ENCODE results near the gene GGTA1. TPM values are rescaled to one million over a fixed set of nuclear protein-coding genes. Genes with fewer than 3 reads are reported as not detected.
"Not testable (repeated sequence)": the region's sequence is repeated elsewhere in the genome, so short reads cannot be mapped to it uniquely, and the experiment has no call there.

The GGTA1 gene
- total and polyA plus RNA-seq, 2 donors, result 7.9 to 9.7 TPM

- WGBS, result 85% methylated on average over 1 of the region's 1 CpG
- H3K9me3 ChIP-seq (ENCODE audit: control insufficient read depth in 2 of 2, insufficient read depth in 1 of 2, low read length in 1 of 2), result no peaks in the 10 kb centered on the region
- H3K27ac ChIP-seq (ENCODE audit: low read depth in 1 of 2, low read length in 1 of 2), result no peak overlapping the region
- DNase-seq (ENCODE audit: low read depth in 6 of 9, low spot score in 9 of 9), result no peak
- no peak overlapping the region for H3K4me3 ChIP-seq (ENCODE audit: low read length in 2 of 2)
- H3K36me3 ChIP-seq (ENCODE audit: control insufficient read depth in 2 of 2, insufficient read depth in 2 of 2, low read length in 1 of 2), result no peaks in the 10 kb centered on the region
- peaks cover 6 to 9% of the 10 kb centered on the region in 2 donors for H3K27me3 ChIP-seq (ENCODE audit: control insufficient read depth in 2 of 2, insufficient read depth in 1 of 2, low read length in 1 of 2)
- no peaks in the 10 kb centered on the region for H3K4me1 ChIP-seq (ENCODE audit: control insufficient read depth in 2 of 2, insufficient read depth in 2 of 2, low read length in 2 of 2)
Measured at GRCh38 chr9:121441165-121441564, 58.5 kb downstream of the GGTA1 start.

GRCh38 chr9:121439711-121440664 lies 59.7 kb downstream of the GGTA1 start:
- no peak for DNase-seq (ENCODE audit: low read depth in 6 of 9, low spot score in 9 of 9)
- Histone ChIP-seq H3K27ac (ENCODE audit: low read depth in 1 of 2, low read length in 1 of 2) (no peak overlapping the region), H3K27me3 (ENCODE audit: control insufficient read depth in 2 of 2, insufficient read depth in 1 of 2, low read length in 1 of 2) (peaks cover 6 to 9% of the 10 kb centered on the region in 2 donors), H3K4me1 (ENCODE audit: control insufficient read depth in 2 of 2, insufficient read depth in 2 of 2, low read length in 2 of 2) (no peaks in the 10 kb centered on the region), H3K9me3 (ENCODE audit: control insufficient read depth in 2 of 2, insufficient read depth in 1 of 2, low read length in 1 of 2) (no peaks in the 10 kb centered on the region), H3K36me3 (ENCODE audit: control insufficient read depth in 2 of 2, insufficient read depth in 2 of 2, low read length in 1 of 2) (no peaks in the 10 kb centered on the region), H3K4me3 (ENCODE audit: low read length in 2 of 2) (no peak overlapping the region)
- WGBS, result 94% methylated on average over 8 of the region's 8 CpGs

GRCh38 chr9:121439016-121439415 lies 60.6 kb downstream of the GGTA1 start:
- Histone ChIP-seq H3K4me1 (ENCODE audit: control insufficient read depth in 2 of 2, insufficient read depth in 2 of 2, low read length in 2 of 2) (no peaks in the 10 kb centered on the region), H3K36me3 (ENCODE audit: control insufficient read depth in 2 of 2, insufficient read depth in 2 of 2, low read length in 1 of 2) (no peaks in the 10 kb centered on the region), H3K27ac (ENCODE audit: low read depth in 1 of 2, low read length in 1 of 2) (no peak overlapping the region), H3K27me3 (ENCODE audit: control insufficient read depth in 2 of 2, insufficient read depth in 1 of 2, low read length in 1 of 2) (peaks cover 4 to 6% of the 10 kb centered on the region in 2 donors), H3K4me3 (ENCODE audit: low read length in 2 of 2) (no peak overlapping the region), H3K9me3 (ENCODE audit: control insufficient read depth in 2 of 2, insufficient read depth in 1 of 2, low read length in 1 of 2) (no peaks in the 10 kb centered on the region)
- DNase-seq (ENCODE audit: low read depth in 6 of 9, low spot score in 9 of 9), result no peak
- WGBS, result 86% methylated on average over 1 of the region's 1 CpG

GRCh38 chr9:121437891-121438290 lies 61.8 kb downstream of the GGTA1 start:
- no peaks in the 10 kb centered on the region for H3K9me3 ChIP-seq (ENCODE audit: control insufficient read depth in 2 of 2, insufficient read depth in 1 of 2, low read length in 1 of 2)
- 98% methylated on average over 3 of the region's 3 CpGs for WGBS
- no peaks in the 10 kb centered on the region for H3K4me1 ChIP-seq (ENCODE audit: control insufficient read depth in 2 of 2, insufficient read depth in 2 of 2, low read length in 2 of 2)
- no peak overlapping the region for H3K27ac ChIP-seq (ENCODE audit: low read depth in 1 of 2, low read length in 1 of 2)
- H3K27me3 ChIP-seq (ENCODE audit: control insufficient read depth in 2 of 2, insufficient read depth in 1 of 2, low read length in 1 of 2), result peaks cover under 1 to 6% of the 10 kb centered on the region in 2 donors
- no peak for DNase-seq (ENCODE audit: low read depth in 6 of 9, low spot score in 9 of 9)
- no peaks in the 10 kb centered on the region for H3K36me3 ChIP-seq (ENCODE audit: control insufficient read depth in 2 of 2, insufficient read depth in 2 of 2, low read length in 1 of 2)
- H3K4me3 ChIP-seq (ENCODE audit: low read length in 2 of 2), result no peak overlapping the region

DNA sequence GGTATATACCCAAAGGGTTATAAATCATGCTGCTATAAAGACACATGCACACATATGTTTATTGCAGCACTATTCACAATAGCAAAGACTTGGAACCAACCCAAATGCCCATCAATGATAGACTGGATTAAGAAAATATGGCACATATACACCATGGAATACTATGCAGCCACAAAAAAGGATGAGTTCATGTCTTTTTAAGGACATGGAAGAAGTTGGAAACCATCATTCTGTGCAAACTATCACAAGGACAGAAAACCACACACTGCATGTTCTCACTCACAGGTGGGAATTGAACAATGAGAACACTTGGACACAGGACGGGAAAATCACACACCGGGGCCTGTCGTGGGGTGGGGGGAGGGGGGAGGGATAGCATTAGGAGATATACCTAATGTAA lies 62.6 kb downstream of the GGTA1 start:
- WGBS, result 98% methylated on average over 3 of the region's 3 CpGs
- H3K4me3 ChIP-seq (ENCODE audit: low read length in 2 of 2); H3K36me3 ChIP-seq (ENCODE audit: control insufficient read depth in 2 of 2, insufficient read depth in 2 of 2, low read length in 1 of 2); H3K27me3 ChIP-seq (ENCODE audit: control insufficient read depth in 2 of 2, insufficient read depth in 1 of 2, low read length in 1 of 2); DNase-seq (ENCODE audit: low read depth in 6 of 9, low spot score in 9 of 9); H3K27ac ChIP-seq (ENCODE audit: low read depth in 1 of 2, low read length in 1 of 2); H3K9me3 ChIP-seq (ENCODE audit: control insufficient read depth in 2 of 2, insufficient read depth in 1 of 2, low read length in 1 of 2); H3K4me1 ChIP-seq (ENCODE audit: control insufficient read depth in 2 of 2, insufficient read depth in 2 of 2, low read length in 2 of 2): not testable (repeated sequence)

GRCh38 chr9:121434969-121435368 lies 64.7 kb downstream of the GGTA1 start:
- H3K4me1 ChIP-seq (ENCODE audit: control insufficient read depth in 2 of 2, insufficient read depth in 2 of 2, low read length in 2 of 2), result no peaks in the 10 kb centered on the region
- no peak overlapping the region for H3K27ac ChIP-seq (ENCODE audit: low read depth in 1 of 2, low read length in 1 of 2)
- H3K9me3 ChIP-seq (ENCODE audit: control insufficient read depth in 2 of 2, insufficient read depth in 1 of 2, low read length in 1 of 2), result no peaks in the 10 kb centered on the region
- H3K27me3 ChIP-seq (ENCODE audit: control insufficient read depth in 2 of 2, insufficient read depth in 1 of 2, low read length in 1 of 2), result peaks cover 0 to 2% of the 10 kb centered on the region in 2 donors
- no peak for DNase-seq (ENCODE audit: low read depth in 6 of 9, low spot score in 9 of 9)
- no peak overlapping the region for H3K4me3 ChIP-seq (ENCODE audit: low read length in 2 of 2)
- H3K36me3 ChIP-seq (ENCODE audit: control insufficient read depth in 2 of 2, insufficient read depth in 2 of 2, low read length in 1 of 2), result no peaks in the 10 kb centered on the region

DNA sequence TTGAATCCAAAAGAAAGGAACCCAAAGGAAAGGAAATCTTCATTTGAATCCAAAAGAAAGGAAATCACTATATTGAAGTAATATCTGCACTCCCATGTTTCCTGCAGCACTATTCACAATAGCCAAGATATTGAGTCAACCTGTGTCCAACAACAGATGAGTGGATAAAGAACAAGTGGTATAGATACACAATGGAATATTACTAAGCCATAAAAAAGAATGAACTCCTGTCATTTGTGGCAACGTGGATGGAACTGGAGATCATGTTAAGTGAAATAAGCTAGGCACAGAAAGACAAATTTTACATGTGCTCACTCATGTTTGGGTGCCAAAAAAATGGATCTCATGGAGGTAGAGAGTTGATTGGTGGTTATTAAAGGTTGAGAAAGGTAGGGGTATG lies 71.7 kb downstream of the GGTA1 start:
- 86% methylated on average over 1 of the region's 1 CpG for WGBS
- Histone ChIP-seq H3K4me1 (ENCODE audit: control insufficient read depth in 2 of 2, insufficient read depth in 2 of 2, low read length in 2 of 2) (no peaks in the 10 kb centered on the region), H3K9me3 (ENCODE audit: control insufficient read depth in 2 of 2, insufficient read depth in 1 of 2, low read length in 1 of 2) (no peaks in the 10 kb centered on the region), H3K27ac (ENCODE audit: low read depth in 1 of 2, low read length in 1 of 2) (no peak overlapping the region), H3K4me3 (ENCODE audit: low read length in 2 of 2) (no peak overlapping the region), H3K27me3 (ENCODE audit: control insufficient read depth in 2 of 2, insufficient read depth in 1 of 2, low read length in 1 of 2) (no peaks in the 10 kb centered on the region), H3K36me3 (ENCODE audit: control insufficient read depth in 2 of 2, insufficient read depth in 2 of 2, low read length in 1 of 2) (no peaks in the 10 kb centered on the region)
- DNase-seq (ENCODE audit: low read depth in 6 of 9, low spot score in 9 of 9), result no peak

GRCh38 chr9:121424024-121424432 lies 75.6 kb downstream of the GGTA1 start:
- H3K27me3 ChIP-seq (ENCODE audit: control insufficient read depth in 2 of 2, insufficient read depth in 1 of 2, low read length in 1 of 2), result no peaks in the 10 kb centered on the region
- no peak overlapping the region for H3K27ac ChIP-seq (ENCODE audit: low read depth in 1 of 2, low read length in 1 of 2)
- 97% methylated on average over 1 of the region's 1 CpG for WGBS
- peaks cover 0 to 8% of the 10 kb centered on the region in 2 donors for H3K9me3 ChIP-seq (ENCODE audit: control insufficient read depth in 2 of 2, insufficient read depth in 1 of 2, low read length in 1 of 2)
- no peak for DNase-seq (ENCODE audit: low read depth in 6 of 9, low spot score in 9 of 9)
- H3K4me1 ChIP-seq (ENCODE audit: control insufficient read depth in 2 of 2, insufficient read depth in 2 of 2, low read length in 2 of 2), result no peaks in the 10 kb centered on the region
- no peaks in the 10 kb centered on the region for H3K36me3 ChIP-seq (ENCODE audit: control insufficient read depth in 2 of 2, insufficient read depth in 2 of 2, low read length in 1 of 2)
- no peak overlapping the region for H3K4me3 ChIP-seq (ENCODE audit: low read length in 2 of 2)

- no peaks in the 10 kb centered on the region for H3K27me3 ChIP-seq (ENCODE audit: control insufficient read depth in 2 of 2, insufficient read depth in 1 of 2, low read length in 1 of 2)
- 91% methylated on average over 3 of the region's 3 CpGs for WGBS
- no peaks in the 10 kb centered on the region for H3K36me3 ChIP-seq (ENCODE audit: control insufficient read depth in 2 of 2, insufficient read depth in 2 of 2, low read length in 1 of 2)
Measured at GRCh38 chr9:121411993-121412392, 87.7 kb downstream of the GGTA1 start.

More at GRCh38 chr9:121411993-121412392, 87.7 kb downstream of the GGTA1 start:
- Histone ChIP-seq H3K4me1 (ENCODE audit: control insufficient read depth in 2 of 2, insufficient read depth in 2 of 2, low read length in 2 of 2) (no peaks in the 10 kb centered on the region), H3K4me3 (ENCODE audit: low read length in 2 of 2) (no peak overlapping the region), H3K9me3 (ENCODE audit: control insufficient read depth in 2 of 2, insufficient read depth in 1 of 2, low read length in 1 of 2) (no peaks in the 10 kb centered on the region), H3K27ac (ENCODE audit: low read depth in 1 of 2, low read length in 1 of 2) (no peak overlapping the region)
- no peak for DNase-seq (ENCODE audit: low read depth in 6 of 9, low spot score in 9 of 9)

Measured in thymus (tissue), 11 donors.